Mesothelial cell of epicardium (in vitro differentiated cells): ENCODE results near the gene ANKHD1. TPM values are rescaled to one million over a fixed set of nuclear protein-coding genes. Genes with fewer than 3 reads are reported as not detected.

Experiments used
- DNase-seq, 2 experiments: peaks; one replicate each; pipeline ENCODE4 v3.0.0; 2021; ENCODE audit warnings: low spot score in 2 of 2; ENCODE audit not compliant: unreplicated experiment in 2 of 2
- H3K27ac Mint-ChIP-seq: 2 replicates; pipeline ENCODE4 v1.8.0; 2021; ENCODE audit warnings: mixed read lengths
- H3K27me3 Mint-ChIP-seq: 2 replicates; pipeline ENCODE4 v1.8.0; 2021; ENCODE audit warnings: low read depth, mixed read lengths
- H3K36me3 Mint-ChIP-seq: 2 replicates; pipeline ENCODE4 v1.8.0; 2021; ENCODE audit warnings: mixed read lengths
- H3K4me1 Mint-ChIP-seq: 2 replicates; pipeline ENCODE4 v1.8.0; 2021; ENCODE audit warnings: mixed read lengths
- H3K4me3 Mint-ChIP-seq: 2 replicates; pipeline ENCODE4 v1.8.0; 2021; ENCODE audit warnings: mild to moderate bottlenecking, moderate library complexity, mixed read lengths
- H3K9me3 Mint-ChIP-seq: 2 replicates; pipeline ENCODE4 v1.8.0; 2021; ENCODE audit warnings: mixed read lengths
- CTCF ChIP-seq: fragments of 200-600 bp; sonication (generic); IDR thresholded peaks from one replicate; pipeline ENCODE4 v1.5.0; 2021; ENCODE audit warnings: antibody characterized with exemption; ENCODE audit not compliant: unreplicated experiment
- total RNA-seq: library from RNA; stranded (reverse); gene quantifications from 3 replicates; pipeline ENCODE4 v1.2.1, GENCODE V29; 2021

Gene ANKHD1
- total RNA-seq, 1 donor from 2014 or later, result 128 TPM

DNA sequence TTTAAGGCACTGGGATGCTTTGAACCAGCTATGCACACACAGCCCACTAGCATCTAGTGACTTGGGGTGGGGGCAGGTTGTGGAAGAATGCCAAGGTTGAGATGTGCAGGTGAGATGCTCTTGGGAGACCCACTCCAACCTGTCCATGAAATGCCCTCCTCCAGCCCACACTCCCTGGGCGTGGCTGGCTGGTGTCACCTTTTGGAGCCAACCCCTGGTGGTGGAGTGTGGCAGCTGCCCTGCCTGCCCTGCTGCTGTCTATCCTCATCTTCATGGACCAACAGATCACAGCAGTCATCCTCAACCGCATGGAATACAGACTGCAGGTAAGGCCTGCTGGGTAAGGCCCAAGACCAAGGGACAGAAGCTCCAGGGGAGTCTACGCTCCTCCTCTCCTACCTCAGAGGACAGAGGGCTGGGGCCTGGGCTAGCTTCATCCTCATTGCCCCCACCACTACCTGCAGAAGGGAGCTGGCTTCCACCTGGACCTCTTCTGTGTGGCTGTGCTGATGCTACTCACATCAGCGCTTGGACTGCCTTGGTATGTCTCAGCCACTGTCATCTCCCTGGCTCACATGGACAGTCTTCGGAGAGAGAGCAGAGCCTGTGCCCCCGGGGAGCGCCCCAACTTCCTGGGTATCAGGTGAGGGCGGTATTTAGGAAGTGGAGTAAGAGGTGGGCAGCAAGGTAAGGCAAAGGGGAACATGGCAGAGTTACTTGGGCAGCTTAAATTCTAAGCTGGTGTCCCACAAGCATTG, 34.2 kb upstream of the ANKHD1 start:
- no peaks in the 10 kb centered on the region for H3K27me3 Mint-ChIP-seq
- H3K9me3 Mint-ChIP-seq, result no peaks in the 10 kb centered on the region
- no peak for DNase-seq
- H3K4me3 Mint-ChIP-seq, result no peak overlapping the region
- no peak overlapping the region for H3K27ac Mint-ChIP-seq
- H3K36me3 Mint-ChIP-seq, result no peaks in the 10 kb centered on the region
- no peak for TF ChIP-seq CTCF
- H3K4me1 Mint-ChIP-seq, result peaks cover 4% of the 10 kb centered on the region

GRCh38 chr5:140371356-140372151, 30.1 kb upstream of the ANKHD1 start:
- H3K27ac Mint-ChIP-seq, result no peak overlapping the region
- no peaks in the 10 kb centered on the region for H3K27me3 Mint-ChIP-seq
- H3K9me3 Mint-ChIP-seq, result no peaks in the 10 kb centered on the region
- no peak for TF ChIP-seq CTCF
- H3K4me1 Mint-ChIP-seq, result peaks cover 2% of the 10 kb centered on the region
- no peak for DNase-seq
- no peaks in the 10 kb centered on the region for H3K36me3 Mint-ChIP-seq
- H3K4me3 Mint-ChIP-seq, result no peak overlapping the region

DNA sequence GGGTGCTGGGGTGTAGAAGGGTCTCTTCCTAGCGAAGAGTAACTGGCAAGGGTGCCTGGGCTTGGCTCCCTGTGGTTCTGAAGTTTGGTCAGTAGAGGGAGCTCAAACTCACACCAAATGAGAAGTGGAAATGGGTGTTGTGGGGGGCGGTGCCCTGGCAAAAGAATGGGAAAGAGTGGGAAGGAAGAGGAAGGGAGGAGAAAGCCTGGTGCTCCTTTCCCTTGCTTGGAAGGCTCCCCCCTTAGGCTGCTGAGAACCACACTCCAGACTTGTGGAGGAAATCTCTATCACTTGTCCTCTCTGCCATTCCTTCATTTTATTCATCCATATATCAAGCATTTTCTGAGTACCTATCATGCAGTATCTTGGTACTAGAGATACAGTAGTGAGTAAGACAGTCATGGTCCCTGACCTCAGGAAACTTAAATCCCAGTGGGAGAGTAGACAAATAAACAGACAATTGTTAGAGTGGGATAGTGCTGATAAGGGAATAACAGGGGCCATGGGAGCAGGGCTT, 28.6 kb upstream of the ANKHD1 start:
- H3K27me3 Mint-ChIP-seq, result no peaks in the 10 kb centered on the region
- H3K9me3 Mint-ChIP-seq, result no peaks in the 10 kb centered on the region
- H3K27ac Mint-ChIP-seq, result no peak overlapping the region
- H3K4me3 Mint-ChIP-seq, result no peak overlapping the region
- peaks cover 2% of the 10 kb centered on the region for H3K4me1 Mint-ChIP-seq
- no peaks in the 10 kb centered on the region for H3K36me3 Mint-ChIP-seq
- peak; percentile 70 for TF ChIP-seq CTCF
- peak in 1 of 2 experiments; percentile 64 for DNase-seq

GRCh38 chr5:140381351-140381750, 20.3 kb upstream of the ANKHD1 start:
- Mint-ChIP-seq H3K36me3 (no peaks in the 10 kb centered on the region), H3K4me3 (no peak overlapping the region), H3K27ac (no peak overlapping the region), H3K9me3 (no peaks in the 10 kb centered on the region), H3K4me1 (no peaks in the 10 kb centered on the region), H3K27me3 (no peaks in the 10 kb centered on the region)
- TF ChIP-seq CTCF, result no peak
- DNase-seq, result no peak

DNA sequence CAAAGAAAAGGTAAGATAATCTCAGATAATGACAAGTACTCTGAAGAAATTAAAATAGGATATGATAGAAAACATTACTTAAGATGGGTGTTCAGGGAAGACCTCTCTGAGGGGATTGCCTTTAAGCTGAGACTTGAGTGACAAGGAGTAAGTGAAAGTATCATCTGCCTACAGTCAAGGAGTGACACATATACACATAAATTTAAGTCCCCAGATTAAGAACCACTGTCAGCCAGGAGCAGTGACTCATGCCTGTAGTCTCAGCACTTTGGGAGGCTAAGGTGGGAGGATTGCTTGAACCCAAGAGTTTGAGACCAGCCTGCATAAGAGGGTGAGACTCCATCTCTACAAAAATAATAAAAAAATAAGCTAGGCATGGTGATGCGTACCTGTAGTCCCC, 19.7 kb upstream of the ANKHD1 start:
- Mint-ChIP-seq H3K27ac (no peak overlapping the region), H3K4me1 (no peaks in the 10 kb centered on the region), H3K4me3 (no peak overlapping the region), H3K9me3 (no peaks in the 10 kb centered on the region), H3K36me3 (no peaks in the 10 kb centered on the region), H3K27me3 (no peaks in the 10 kb centered on the region)
- TF ChIP-seq CTCF, result no peak
- DNase-seq, result no peak
